H1 (cell line): ENCODE data around the gene ARNT2. TPM values are rescaled to one million over a fixed set of nuclear protein-coding genes. Genes with fewer than 3 reads are reported as not detected.

Experiments
- KDM5A ChIP-seq: fragments of 200-600 bp; IDR thresholded peaks from 2 replicates; pipeline ENCODE4 v1.7.1; 2012; ENCODE audit warnings: mild to moderate bottlenecking, low read length, inconsistent platforms, mixed read lengths
- SAP30 ChIP-seq: fragments of 300-600 bp; sonication (generic); IDR thresholded peaks from 2 replicates; pipeline ENCODE4 v1.7.1; 2012; ENCODE audit warnings: low read length, moderate library complexity, mild to moderate bottlenecking, inconsistent platforms; ENCODE audit not compliant: insufficient read depth, insufficient replicate concordance
- SIN3A ChIP-seq, 2 experiments: IDR thresholded peaks in 1 of 2; conservative IDR thresholded peaks in 1 of 2; 2 replicates each; pipeline ENCODE4 v1.6.1; 2011 to 2012; ENCODE audit warnings: low read length in 2 of 2, improper control_type of control experiment in 1 of 2, low read depth in 1 of 2, mild to moderate bottlenecking in 1 of 2
- polyA plus RNA-seq, 7 experiments: library from polyadenylated mRNA; depleted of rRNA in 3 of 7; stranded (reverse) in 5 of 7; unstranded in 2 of 7; fragments of >200 nt in 5 of 7; fragments of 200-250 nt in 2 of 7; gene quantifications; 1 replicate in 5 of 7; 2 replicates in 1 of 7; 4 replicates in 1 of 7; pipeline versions ENCODE4 v1.2.1 to v1.2.3, GENCODE V29; 2011 to 2013; ENCODE audit warnings: missing spikeins in 2 of 7, mixed read lengths in 2 of 7
- total RNA-seq: library from RNA; stranded (reverse); fragmentation: NEBNext Ultra II Directional; extraction: Animal tissue kit (Norgen Biotek cat#: 25700); gene quantifications from 2 replicates; pipeline ENCODE4 v1.2.1, GENCODE V29; 2021

ARNT2 gene
- total and polyA plus RNA-seq, 2 of the 8 experiments (the other 6 are each of a cell fraction or from before 2014, with no cell fraction given) = 9.5 to 14.6 TPM

- TF ChIP-seq KDM5A (no peak), SAP30 (no peak), SIN3A (conservative IDR thresholded peaks at IDR 0.05 in 1 of 2, IDR thresholded peaks at IDR 0.05 in 1 of 2; ENCODE audit: low read depth in 1 of 2, low read length in 2 of 2) (no peak)
Observed at GRCh38 chr15:80492874-80493273, 88.7 kb downstream of the ARNT2 start (continued).
